Mammary epithelial cell (primary cell): ENCODE data around the gene PDLIM7.

Experiments
- EZH2 ChIP-seq: IDR thresholded peaks from 2 replicates; pipeline ENCODE4 v1.6.1; 2012; ENCODE audit warnings: low read length, inconsistent platforms, borderline replicate concordance
- TF ChIP-seq, protein P1 (sequence below), 2 donors: IDR thresholded peaks in 1 of 2; conservative IDR thresholded peaks in 1 of 2; 2 replicates each; pipeline ENCODE4 v1.5.1; 2011 to 2012; ENCODE audit warnings: inconsistent platforms in 2 of 2, low read length in 2 of 2, mild to moderate bottlenecking in 2 of 2, control low read depth in 1 of 2, low read depth in 1 of 2; ENCODE audit not compliant: insufficient read depth in 1 of 2; ENCODE audit errors: extremely low read depth in 1 of 2

DNA sequence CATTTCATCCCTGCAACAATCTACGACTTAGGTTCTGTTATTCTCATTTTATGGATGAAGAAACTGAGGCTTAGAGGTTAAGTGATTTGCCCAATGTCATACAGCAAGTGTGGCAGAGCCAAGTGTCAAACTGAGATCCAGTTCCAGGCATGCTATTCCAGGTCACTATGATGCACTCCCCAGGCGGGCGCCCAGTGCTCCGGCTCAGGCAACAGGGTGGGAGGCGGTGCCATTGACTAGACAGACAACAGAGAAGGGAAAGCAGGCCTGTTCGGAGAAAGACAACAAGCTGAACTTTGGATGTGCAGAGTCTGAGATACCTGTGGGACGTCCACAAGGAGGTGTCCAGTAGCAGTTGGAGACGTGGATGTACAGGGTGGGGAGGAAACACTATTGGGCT, 30.2 kb upstream of the PDLIM7 start:
- TF ChIP-seq EZH2 = no peak
- TF ChIP-seq, protein P1, sequence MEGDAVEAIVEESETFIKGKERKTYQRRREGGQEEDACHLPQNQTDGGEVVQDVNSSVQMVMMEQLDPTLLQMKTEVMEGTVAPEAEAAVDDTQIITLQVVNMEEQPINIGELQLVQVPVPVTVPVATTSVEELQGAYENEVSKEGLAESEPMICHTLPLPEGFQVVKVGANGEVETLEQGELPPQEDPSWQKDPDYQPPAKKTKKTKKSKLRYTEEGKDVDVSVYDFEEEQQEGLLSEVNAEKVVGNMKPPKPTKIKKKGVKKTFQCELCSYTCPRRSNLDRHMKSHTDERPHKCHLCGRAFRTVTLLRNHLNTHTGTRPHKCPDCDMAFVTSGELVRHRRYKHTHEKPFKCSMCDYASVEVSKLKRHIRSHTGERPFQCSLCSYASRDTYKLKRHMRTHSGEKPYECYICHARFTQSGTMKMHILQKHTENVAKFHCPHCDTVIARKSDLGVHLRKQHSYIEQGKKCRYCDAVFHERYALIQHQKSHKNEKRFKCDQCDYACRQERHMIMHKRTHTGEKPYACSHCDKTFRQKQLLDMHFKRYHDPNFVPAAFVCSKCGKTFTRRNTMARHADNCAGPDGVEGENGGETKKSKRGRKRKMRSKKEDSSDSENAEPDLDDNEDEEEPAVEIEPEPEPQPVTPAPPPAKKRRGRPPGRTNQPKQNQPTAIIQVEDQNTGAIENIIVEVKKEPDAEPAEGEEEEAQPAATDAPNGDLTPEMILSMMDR (conservative IDR thresholded peaks at IDR 0.05 in 1 of 2, IDR thresholded peaks at IDR 0.05 in 1 of 2; ENCODE audit: extremely low read depth in 1 of 2, insufficient read depth in 1 of 2, low read depth in 1 of 2, low read length in 2 of 2) = no peak
